Common myeloid progenitor, CD34-positive (primary cell): Measurements from ENCODE around the gene NR1I3.

Source experiments
- CTCF ChIA-PET: fragments of 350-600 bp; sonication (Branson Sonifier 250); formaldehyde crosslinking; loops from one replicate; lab custom pipeline; 2021; ENCODE audit warnings: antibody characterized with exemption; lab: Charles Lee
- POLR2A ChIA-PET: fragments of 350-600 bp; sonication (Branson Sonifier 250); formaldehyde crosslinking; loops from one replicate; lab custom pipeline; 2021; ENCODE audit warnings: antibody characterized with exemption; lab: Charles Lee
- DNase-seq, 3 donors: peaks; one replicate each; pipeline versions ENCODE4 v3.0.0 to v3.0.0-alpha.2; 2013
- H3K27ac ChIP-seq, 2 experiments: 1 replicate in 1 of 2; 2 replicates in 1 of 2; pipeline ENCODE4 v1.7.0; 2013; ENCODE audit warnings: inconsistent platforms in 2 of 2, low read length in 2 of 2, mild to moderate bottlenecking in 2 of 2, low read depth in 1 of 2, moderate library complexity in 1 of 2; ENCODE audit not compliant: severe bottlenecking in 2 of 2, insufficient read depth in 1 of 2, poor library complexity in 1 of 2
- H3K27me3 ChIP-seq, 5 experiments: replicated peaks in 2 of 5; 1 replicate in 3 of 5; 2 replicates in 2 of 5; pipeline versions ENCODE4 v1.6.1 to v1.7.0; 2013; ENCODE audit warnings: low read length in 4 of 5, mild to moderate bottlenecking in 2 of 5, moderate library complexity in 2 of 5, inconsistent platforms in 1 of 5; ENCODE audit not compliant: insufficient read depth in 5 of 5, control insufficient read depth in 4 of 5
- H3K36me3 ChIP-seq, 4 experiments: 1 replicate in 2 of 4; 2 replicates in 2 of 4; pipeline versions ENCODE4 v1.6.1 to v1.7.0; 2013; ENCODE audit warnings: low read length in 3 of 4, control low read depth in 1 of 4, mild to moderate bottlenecking in 1 of 4; ENCODE audit not compliant: control insufficient read depth in 4 of 4, insufficient read depth in 4 of 4
- H3K4me1 ChIP-seq, 4 experiments: 1 replicate in 3 of 4; 2 replicates in 1 of 4; pipeline versions ENCODE4 v1.6.1 to v1.7.1; 2013; ENCODE audit warnings: low read length in 3 of 4, mild to moderate bottlenecking in 3 of 4, control low read depth in 1 of 4, inconsistent platforms in 1 of 4, moderate library complexity in 1 of 4; ENCODE audit not compliant: control insufficient read depth in 4 of 4, insufficient read depth in 4 of 4; ENCODE audit errors: control extremely low read depth in 1 of 4
- H3K4me3 ChIP-seq, 7 experiments: 1 replicate in 4 of 7; 2 replicates in 3 of 7; pipeline versions ENCODE4 v1.5.1 to v1.7.0; 2013; ENCODE audit warnings: mild to moderate bottlenecking in 7 of 7, low read length in 6 of 7, moderate library complexity in 6 of 7, inconsistent platforms in 2 of 7, low read depth in 2 of 7, control low read depth in 1 of 7; ENCODE audit not compliant: insufficient read depth in 4 of 7, control insufficient read depth in 1 of 7; ENCODE audit errors: extremely low read depth in 1 of 7
- H3K9me3 ChIP-seq, 5 experiments: 1 replicate in 4 of 5; 2 replicates in 1 of 5; pipeline versions ENCODE4 v1.6.1 to v1.7.1; 2013; ENCODE audit warnings: low read length in 4 of 5, mild to moderate bottlenecking in 2 of 5, inconsistent platforms in 1 of 5, low read depth in 1 of 5, moderate library complexity in 1 of 5; ENCODE audit not compliant: control insufficient read depth in 4 of 5, insufficient read depth in 2 of 5; ENCODE audit errors: control extremely low read depth in 1 of 5
- WGBS: methylation state at CpG from one replicate; pipeline ENCODE4 v1.1.5; 2013; ENCODE audit not compliant: insufficient coverage; 5-methylcytosine and 5-hydroxymethylcytosine counted together

The NR1I3 gene

DNA sequence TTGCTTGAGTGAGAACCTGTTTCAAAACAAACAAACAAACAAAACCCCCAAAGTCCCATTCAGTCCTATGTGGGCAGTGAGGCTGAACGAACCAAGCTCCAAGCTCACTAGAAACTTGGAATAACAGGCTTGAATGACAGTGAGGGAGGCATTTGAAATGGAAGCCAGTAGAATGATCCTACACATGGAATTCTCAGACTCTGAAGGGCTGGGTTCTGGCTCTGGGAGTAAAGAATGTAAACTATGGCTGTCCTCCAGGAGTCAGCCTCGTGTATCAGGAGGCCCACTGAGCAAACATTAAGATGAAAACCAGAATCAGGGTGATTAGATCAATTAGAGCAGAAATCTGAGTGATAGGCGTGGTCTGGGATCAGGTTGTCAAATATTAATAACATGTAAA lies 35.4 kb upstream of the NR1I3 start:
- H3K4me3 ChIP-seq: no peak overlapping the region
- no peaks in the 10 kb centered on the region for H3K27me3 ChIP-seq
- CTCF ChIA-PET: interaction anchor here (1.0 to 2.0 kb wide), 6 partner anchors 14 to 48 kb away, joined by 3 to 10 read pairs (median 4); partner anchors contain the start of gene TOMM40L
- H3K4me1 ChIP-seq: no peaks in the 10 kb centered on the region
- POLR2A ChIA-PET: no interaction called here
- 100% methylated on average over 1 of the region's 3 CpGs for WGBS
- no peak overlapping the region for H3K27ac ChIP-seq
- no peak for DNase-seq
- no peaks in the 10 kb centered on the region for H3K36me3 ChIP-seq
- H3K9me3 ChIP-seq: no peaks in the 10 kb centered on the region

DNA sequence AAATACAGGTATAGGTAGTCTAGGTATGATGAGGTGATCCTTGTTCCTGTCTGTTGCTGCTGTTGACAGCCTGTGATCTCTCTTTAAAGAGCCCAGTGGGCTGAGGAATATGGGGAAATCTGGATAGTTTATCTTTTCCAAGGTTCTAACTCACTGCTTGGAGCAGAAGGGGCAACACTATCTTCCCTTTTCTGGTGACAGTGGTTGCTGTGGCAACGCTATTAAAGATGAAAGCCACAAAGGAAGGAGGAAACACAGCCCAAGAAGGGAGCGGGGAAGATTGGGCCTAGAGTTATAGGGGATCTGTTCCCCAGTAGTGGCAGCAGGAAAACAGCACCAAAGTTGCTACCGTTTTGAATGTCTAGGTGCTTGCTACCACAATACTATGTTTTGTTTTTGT lies 29.3 kb upstream of the NR1I3 start:
- 7% methylated on average over 2 of the region's 3 CpGs for WGBS
- Histone ChIP-seq H3K9me3 (no peaks in the 10 kb centered on the region), H3K4me3 (peak overlapping the region in 1 of 7 experiments; percentile 13), H3K36me3 (no peaks in the 10 kb centered on the region), H3K4me1 (peaks cover 2 to 15% (median 10%) of the 10 kb centered on the region in 4 experiments), H3K27me3 (peaks cover 0 to 2% (median 0%) of the 10 kb centered on the region in 5 experiments), H3K27ac (peak overlapping the region in 1 of 2 experiments; percentile 67)
- ChIA-PET POLR2A (no interaction called here), CTCF (interaction anchor here (0.9 to 1.1 kb wide), 2 partner anchors 19 to 24 kb away, joined by 3 read pairs; no protein-coding TSS in a partner anchor)
- peak; percentile 63 to 77 (median 73) for DNase-seq

GRCh38 chr1:161266836-161267235 lies 28.8 kb upstream of the NR1I3 start:
- Histone ChIP-seq H3K36me3 (no peaks in the 10 kb centered on the region), H3K4me1 (peaks cover 2 to 17% (median 10%) of the 10 kb centered on the region in 4 experiments), H3K9me3 (no peaks in the 10 kb centered on the region), H3K27ac (peak overlapping the region in 1 of 2 experiments; percentile 67), H3K27me3 (peaks cover 0 to 2% (median 0%) of the 10 kb centered on the region in 5 experiments), H3K4me3 (no peak overlapping the region)
- ChIA-PET POLR2A (no interaction called here), CTCF (interaction anchor here (0.9 to 1.5 kb wide), 4 partner anchors 18 to 41 kb away, joined by 3 to 6 read pairs (median 3); partner anchors contain the start of gene TOMM40L)
- DNase-seq: no peak
- no CpG with 5 or more reads among the region's 2 CpGs for WGBS

GRCh38 chr1:161266202-161266601 lies 28.2 kb upstream of the NR1I3 start:
- Histone ChIP-seq H3K9me3 (no peaks in the 10 kb centered on the region), H3K4me1 (peaks cover 2 to 22% (median 12%) of the 10 kb centered on the region in 4 experiments), H3K4me3 (no peak overlapping the region), H3K36me3 (no peaks in the 10 kb centered on the region), H3K27ac (no peak overlapping the region), H3K27me3 (peaks cover 0 to 8% (median 0%) of the 10 kb centered on the region in 5 experiments)
- WGBS: 100% methylated on average over 1 of the region's 3 CpGs
- CTCF ChIA-PET: interaction anchor here (0.9 to 1.5 kb wide), 4 partner anchors 18 to 40 kb away, joined by 3 to 6 read pairs (median 3); partner anchors contain the start of gene TOMM40L
- POLR2A ChIA-PET: no interaction called here
- no peak for DNase-seq

DNA sequence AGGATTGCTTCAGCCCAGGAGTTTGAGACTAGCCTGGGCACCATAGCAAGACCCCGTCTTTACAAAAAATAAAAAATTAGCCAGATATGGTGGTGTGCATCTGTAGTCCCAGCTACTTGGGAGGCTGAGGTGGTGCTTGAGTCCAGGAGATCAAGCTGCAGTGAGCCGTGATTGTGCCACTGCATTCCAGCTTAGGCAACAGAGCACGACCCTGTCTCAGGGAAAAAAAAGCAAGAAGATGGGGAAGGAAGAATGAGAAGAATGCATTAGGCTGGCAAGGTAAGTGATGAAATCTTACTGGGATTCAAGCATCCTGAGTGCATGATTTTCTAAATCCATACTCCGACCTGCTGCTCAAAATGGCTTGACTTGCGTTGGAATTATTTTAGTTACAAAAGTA lies 27.3 kb upstream of the NR1I3 start:
- Histone ChIP-seq H3K36me3 (no peaks in the 10 kb centered on the region), H3K4me3 (no peak overlapping the region), H3K27me3 (peaks cover 0 to 13% (median 4%) of the 10 kb centered on the region in 5 experiments), H3K9me3 (no peaks in the 10 kb centered on the region), H3K27ac (no peak overlapping the region), H3K4me1 (peaks cover 2 to 25% (median 12%) of the 10 kb centered on the region in 4 experiments)
- ChIA-PET CTCF (no interaction called here), POLR2A (no interaction called here)
- WGBS: 100% methylated on average over 3 of the region's 5 CpGs
- no peak for DNase-seq

DNA sequence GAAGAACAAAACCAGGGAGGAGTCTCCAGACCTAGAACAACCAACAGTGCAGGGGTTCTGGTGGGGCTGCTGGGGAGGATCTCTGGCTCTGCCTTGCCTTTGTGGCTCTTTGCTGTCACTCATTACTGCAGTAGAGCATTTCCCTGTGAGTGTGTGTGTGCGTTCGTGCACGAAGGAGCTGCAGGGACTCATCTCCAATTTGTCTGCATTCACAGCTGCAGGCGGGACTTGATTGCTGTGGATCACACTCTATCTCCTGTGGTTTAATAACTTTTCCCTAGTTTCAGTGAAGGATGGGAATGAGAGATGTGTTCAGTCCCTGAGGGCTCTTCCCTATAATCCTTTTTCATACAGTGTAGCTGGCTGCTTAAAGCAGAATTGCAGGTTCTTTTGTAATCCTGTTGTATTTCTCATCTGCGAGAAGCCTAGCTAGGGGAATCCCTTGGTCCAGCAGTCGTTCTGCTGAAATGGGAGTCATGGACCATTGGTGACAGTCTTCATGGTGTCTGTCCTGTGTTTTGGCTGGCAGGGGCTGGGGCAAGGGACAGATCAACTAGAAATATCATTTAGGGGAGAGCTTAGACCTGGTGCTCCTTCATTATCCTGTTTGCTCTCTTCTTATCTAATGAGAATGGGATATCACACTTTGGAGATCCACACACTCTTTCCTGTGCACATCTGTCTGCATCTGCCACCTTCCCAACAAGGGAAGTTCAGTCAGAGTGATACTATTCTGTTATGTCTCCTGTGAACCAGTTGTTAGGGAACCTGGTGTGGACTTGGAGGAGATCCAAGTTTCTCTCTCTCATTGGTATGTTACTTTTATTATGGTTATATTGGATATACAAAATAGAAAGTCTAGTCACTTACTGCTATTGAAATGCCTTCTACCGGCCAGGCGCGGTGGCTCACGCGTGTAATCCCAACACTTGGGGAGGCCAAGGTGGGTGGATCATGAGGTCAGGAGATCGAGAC lies 23.5 kb upstream of the NR1I3 start:
- POLR2A ChIA-PET: no interaction called here
- no peak overlapping the region for H3K27ac ChIP-seq
- DNase-seq: peak in 2 of 3 donors; percentile 60 to 63
- H3K27me3 ChIP-seq: peaks cover 3 to 36% (median 32%) of the 10 kb centered on the region in 5 experiments
- WGBS: 93% methylated on average over 6 of the region's 12 CpGs
- no peak overlapping the region for H3K4me3 ChIP-seq
- CTCF ChIA-PET: interaction anchor here (1.3 to 1.8 kb wide), 3 partner anchors 22 to 34 kb away, joined by 3 to 7 read pairs (median 6); no protein-coding TSS in a partner anchor
- H3K9me3 ChIP-seq: peaks cover 2 to 15% (median 10%) of the 10 kb centered on the region in 5 experiments
- no peaks in the 10 kb centered on the region for H3K36me3 ChIP-seq
- peaks cover 0 to 23% (median 9%) of the 10 kb centered on the region in 4 experiments for H3K4me1 ChIP-seq
